Body of pancreas (tissue), 4 donors: ENCODE results near the gene ZNF33A.

Source experiments
- POLR2A ChIP-seq, 3 donors: fragments of 450-650 bp; IDR thresholded peaks; one replicate each; pipeline ENCODE4 v1.6.1; 2016; ENCODE audit warnings: antibody characterized with exemption in 3 of 3, mild to moderate bottlenecking in 2 of 3
- TF ChIP-seq, protein P1 (sequence below), 7 experiments: fragments of 450-650 bp in 4 of 7; fragments of 200-600 bp in 3 of 7; sonication (generic) in 3 of 7; IDR thresholded peaks; one replicate each; pipeline ENCODE4 v1.5.1; 2016 to 2019; ENCODE audit warnings: antibody characterized with exemption in 7 of 7

DNA sequence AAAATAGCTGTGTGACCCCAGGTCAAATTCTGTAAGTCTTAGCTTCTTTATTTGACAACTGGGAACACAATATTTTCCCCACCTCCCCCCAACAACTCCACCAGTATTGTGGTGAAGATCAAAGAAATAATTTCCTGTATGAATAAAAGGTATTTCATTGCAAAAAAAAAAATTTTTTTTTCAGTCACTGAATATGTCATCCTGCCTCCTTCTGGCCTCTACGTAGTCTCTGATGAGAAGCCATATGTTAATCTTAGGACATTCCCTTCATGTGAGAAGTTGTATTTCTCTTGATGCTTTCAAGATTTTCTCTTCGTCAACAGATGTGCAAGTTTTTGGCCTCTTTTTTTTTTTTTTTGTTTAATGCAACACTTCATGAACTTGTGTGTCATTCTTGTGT, 33.0 kb downstream of the ZNF33A start:
- no peak for TF ChIP-seq POLR2A (IDR thresholded peaks at IDR 0.05)
- TF ChIP-seq, protein P1, sequence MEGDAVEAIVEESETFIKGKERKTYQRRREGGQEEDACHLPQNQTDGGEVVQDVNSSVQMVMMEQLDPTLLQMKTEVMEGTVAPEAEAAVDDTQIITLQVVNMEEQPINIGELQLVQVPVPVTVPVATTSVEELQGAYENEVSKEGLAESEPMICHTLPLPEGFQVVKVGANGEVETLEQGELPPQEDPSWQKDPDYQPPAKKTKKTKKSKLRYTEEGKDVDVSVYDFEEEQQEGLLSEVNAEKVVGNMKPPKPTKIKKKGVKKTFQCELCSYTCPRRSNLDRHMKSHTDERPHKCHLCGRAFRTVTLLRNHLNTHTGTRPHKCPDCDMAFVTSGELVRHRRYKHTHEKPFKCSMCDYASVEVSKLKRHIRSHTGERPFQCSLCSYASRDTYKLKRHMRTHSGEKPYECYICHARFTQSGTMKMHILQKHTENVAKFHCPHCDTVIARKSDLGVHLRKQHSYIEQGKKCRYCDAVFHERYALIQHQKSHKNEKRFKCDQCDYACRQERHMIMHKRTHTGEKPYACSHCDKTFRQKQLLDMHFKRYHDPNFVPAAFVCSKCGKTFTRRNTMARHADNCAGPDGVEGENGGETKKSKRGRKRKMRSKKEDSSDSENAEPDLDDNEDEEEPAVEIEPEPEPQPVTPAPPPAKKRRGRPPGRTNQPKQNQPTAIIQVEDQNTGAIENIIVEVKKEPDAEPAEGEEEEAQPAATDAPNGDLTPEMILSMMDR (IDR thresholded peaks at IDR 0.05): no peak
